Spleen (tissue), 11 donors: ENCODE results near the gene SH3BP1. TPM values are rescaled to one million over a fixed set of nuclear protein-coding genes. Genes with fewer than 3 reads are reported as not detected.
A peak's percentile ranks its signal among the peaks of the same experiment; 100 is the strongest.

Source experiments
- DNase-seq: peaks from one replicate; pipeline ENCODE4 v3.0.0-alpha.2; 2020
- H3K27ac ChIP-seq, 8 donors: fragments of 200-600 bp; sonication (generic) in 7 of 8; 1 replicate in 4 of 8; 2 replicates in 4 of 8; pipeline versions ENCODE4 v1.5.0 to v1.8.0; 2016 to 2021; ENCODE audit warnings: inconsistent platforms in 4 of 8, mild to moderate bottlenecking in 4 of 8, moderate library complexity in 1 of 8
- H3K27me3 ChIP-seq, 7 donors: fragments of 200-600 bp; sonication (generic) in 6 of 7; replicated peaks in 1 of 7; 1 replicate in 4 of 7; 2 replicates in 3 of 7; pipeline versions ENCODE4 v1.5.0 to v1.8.0; 2016 to 2021; ENCODE audit warnings: inconsistent platforms in 3 of 7, mild to moderate bottlenecking in 1 of 7
- H3K36me3 ChIP-seq, 6 donors: fragments of 200-600 bp; sonication (generic) in 5 of 6; 1 replicate in 4 of 6; 2 replicates in 2 of 6; pipeline versions ENCODE4 v1.5.0 to v1.8.0; 2016 to 2021; ENCODE audit warnings: inconsistent platforms in 2 of 6
- H3K4me1 ChIP-seq, 6 donors: fragments of 200-600 bp; sonication (generic) in 5 of 6; 1 replicate in 3 of 6; 2 replicates in 3 of 6; pipeline versions ENCODE4 v1.5.0 to v1.8.0; 2016 to 2021; ENCODE audit warnings: inconsistent platforms in 3 of 6
- H3K4me3 ChIP-seq, 8 donors: fragments of 200-600 bp; sonication (generic) in 7 of 8; 1 replicate in 4 of 8; 2 replicates in 4 of 8; pipeline versions ENCODE4 v1.5.0 to v1.8.0; 2016 to 2021; ENCODE audit warnings: inconsistent platforms in 4 of 8, mild to moderate bottlenecking in 4 of 8, moderate library complexity in 2 of 8
- H3K9me3 ChIP-seq, 8 donors: fragments of 200-600 bp; sonication (generic) in 7 of 8; 1 replicate in 4 of 8; 2 replicates in 4 of 8; pipeline versions ENCODE4 v1.5.0 to v1.8.0; 2016 to 2021; ENCODE audit warnings: inconsistent platforms in 4 of 8
- POLR2A ChIP-seq, 3 donors: fragments of 450-650 bp; IDR thresholded peaks; one replicate each; pipeline ENCODE4 v1.5.1; 2017; ENCODE audit warnings: antibody characterized with exemption in 3 of 3, mild to moderate bottlenecking in 1 of 3
- POLR2AphosphoS5 ChIP-seq, 3 donors: sonication (generic); formaldehyde crosslinking; IDR thresholded peaks; one replicate each; pipeline ENCODE4 v1.5.1; 2017; ENCODE audit warnings: antibody characterized with exemption in 3 of 3
- WGBS, 5 donors: extraction: QIAGEN DNeasy Blood & Tissue Kit in 3 of 5; methylation state at CpG; one replicate each; pipeline versions ENCODE4 v1.1.5 to v1.1.7; 2013 to 2018; 5-methylcytosine and 5-hydroxymethylcytosine counted together
- intact Hi-C: fragments of 100-400 bp; cut with DNase I; formaldehyde crosslinking; loops from one replicate; pipeline ENCODE4 v1.15.0; 2023; ENCODE audit warnings: low total_unique reads
- polyA plus RNA-seq, 3 donors: library from polyadenylated mRNA; stranded (reverse); fragments of 200-250 nt; gene quantifications; one replicate each; pipeline ENCODE4 v1.2.1, GENCODE V29; 2013
- total RNA-seq, 7 donors: library from RNA; depleted of rRNA in 3 of 7; stranded (reverse); fragments of >200 nt in 3 of 7; fragmentation: NEBNext Ultra II Directional in 4 of 7; extraction: Animal tissue kit (Norgen Biotek cat#: 25700) in 4 of 7; gene quantifications; one replicate each; pipeline versions ENCODE4 v1.1.0 to v1.2.1, GENCODE V29; 2016 to 2021
- TF ChIP-seq, protein P1 (sequence below), 11 experiments: fragments of 200-600 bp in 7 of 11; fragments of 450-650 bp in 4 of 11; sonication (generic) in 4 of 11; IDR thresholded peaks in 8 of 11; conservative IDR thresholded peaks in 3 of 11; 1 replicate in 7 of 11; 2 replicates in 4 of 11; pipeline versions ENCODE4 v1.4.0 to v1.8.0; 2016 to 2021; ENCODE audit warnings: antibody characterized with exemption in 11 of 11, inconsistent platforms in 4 of 11, mild to moderate bottlenecking in 1 of 11
- donor health status: healthy with polysubstance abuse.
- donor health status: DM: no; HTN: no; CAD: no; lungs with moderate emphysema.
- donor health status: DM: no; HTN: no; CAD: no.
- donor health status: Bipolar disorder and iron deficiency.
- donor health status: healthy.
- donor health status: DM: no; HTN: no; CAD: no.
- donor health status: DM: yes; HTN: yes; CAD: no.

Gene SH3BP1
- total and polyA plus RNA-seq, 10 donors, result 17.7 to 78.9 (median 57.2) TPM

DNA sequence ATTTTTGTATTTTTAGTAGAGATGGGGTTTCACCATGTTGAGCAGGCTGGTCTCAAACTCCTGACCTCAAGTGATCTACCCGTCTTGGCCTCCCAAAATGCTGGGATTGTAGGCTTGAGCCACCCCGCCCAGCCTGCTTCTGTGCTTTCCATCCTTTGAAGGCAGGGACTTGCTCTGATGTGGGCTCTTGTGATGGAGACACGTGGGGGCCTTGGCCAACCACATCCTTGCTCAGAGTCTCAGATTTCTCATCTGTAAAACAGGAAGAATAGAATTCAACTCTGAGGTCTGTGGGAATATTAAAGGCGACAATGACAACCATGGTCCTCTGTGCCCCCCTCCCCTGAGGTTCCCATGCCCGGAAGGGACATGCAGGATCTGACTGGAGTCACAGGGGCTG, 34.6 kb upstream of the SH3BP1 start:
- no peak overlapping the region for H3K4me3 ChIP-seq
- peak; percentile 85 for DNase-seq
- no peaks in the 10 kb centered on the region for H3K9me3 ChIP-seq
- peak overlapping the region in 2 of 8 donors; percentile 34 to 50 for H3K27ac ChIP-seq
- peaks cover 0 to 10% (median 0%) of the 10 kb centered on the region in 7 donors for H3K27me3 ChIP-seq
- peaks cover 13 to 50% (median 28%) of the 10 kb centered on the region in 6 donors for H3K4me1 ChIP-seq
- intact Hi-C loops, result no loop called here
- WGBS, 5 donors, result 21 to 35% (median 28%) methylated on average over 5 of the region's 5 CpGs
- TF ChIP-seq POLR2AphosphoS5 (IDR thresholded peaks at IDR 0.05) (no peak), POLR2A (IDR thresholded peaks at IDR 0.05) (no peak)
- TF ChIP-seq, protein P1, sequence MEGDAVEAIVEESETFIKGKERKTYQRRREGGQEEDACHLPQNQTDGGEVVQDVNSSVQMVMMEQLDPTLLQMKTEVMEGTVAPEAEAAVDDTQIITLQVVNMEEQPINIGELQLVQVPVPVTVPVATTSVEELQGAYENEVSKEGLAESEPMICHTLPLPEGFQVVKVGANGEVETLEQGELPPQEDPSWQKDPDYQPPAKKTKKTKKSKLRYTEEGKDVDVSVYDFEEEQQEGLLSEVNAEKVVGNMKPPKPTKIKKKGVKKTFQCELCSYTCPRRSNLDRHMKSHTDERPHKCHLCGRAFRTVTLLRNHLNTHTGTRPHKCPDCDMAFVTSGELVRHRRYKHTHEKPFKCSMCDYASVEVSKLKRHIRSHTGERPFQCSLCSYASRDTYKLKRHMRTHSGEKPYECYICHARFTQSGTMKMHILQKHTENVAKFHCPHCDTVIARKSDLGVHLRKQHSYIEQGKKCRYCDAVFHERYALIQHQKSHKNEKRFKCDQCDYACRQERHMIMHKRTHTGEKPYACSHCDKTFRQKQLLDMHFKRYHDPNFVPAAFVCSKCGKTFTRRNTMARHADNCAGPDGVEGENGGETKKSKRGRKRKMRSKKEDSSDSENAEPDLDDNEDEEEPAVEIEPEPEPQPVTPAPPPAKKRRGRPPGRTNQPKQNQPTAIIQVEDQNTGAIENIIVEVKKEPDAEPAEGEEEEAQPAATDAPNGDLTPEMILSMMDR (IDR thresholded peaks at IDR 0.05 in 8 of 11, conservative IDR thresholded peaks at IDR 0.05 in 3 of 11), result no peak
- no peaks in the 10 kb centered on the region for H3K36me3 ChIP-seq

- H3K27ac ChIP-seq, result peak overlapping the region; percentile 91 to 98 (median 96)
- peak overlapping the region; percentile 21 to 97 (median 90) for H3K4me3 ChIP-seq
- H3K27me3 ChIP-seq, result peaks cover 0 to 10% (median 0%) of the 10 kb centered on the region in 7 donors
- WGBS, 5 donors, result 3 to 4% (median 4%) methylated on average over 44 of the region's 44 CpGs
- intact Hi-C loops, result no loop called here
- H3K9me3 ChIP-seq, result no peaks in the 10 kb centered on the region
- peak; percentile 98 for DNase-seq
- peaks cover 27 to 73% (median 45%) of the 10 kb centered on the region in 6 donors for H3K4me1 ChIP-seq
- no peaks in the 10 kb centered on the region for H3K36me3 ChIP-seq
- peak; percentile 44 to 79 (median 73) for TF ChIP-seq POLR2AphosphoS5 (IDR thresholded peaks at IDR 0.05)
- TF ChIP-seq, protein P1 (IDR thresholded peaks at IDR 0.05 in 8 of 11, conservative IDR thresholded peaks at IDR 0.05 in 3 of 11), result peak; percentile 89 to 99 (median 97)
- TF ChIP-seq POLR2A (IDR thresholded peaks at IDR 0.05), result no peak
These were observed 32.2 kb upstream of the SH3BP1 start for GRCh38 chr22:37607010-37607934.

GRCh38 chr22:37607935-37608476, 31.5 kb upstream of the SH3BP1 start:
- H3K27me3 ChIP-seq, result peaks cover 0 to 10% (median 0%) of the 10 kb centered on the region in 7 donors
- H3K36me3 ChIP-seq, result peaks cover 0 to 4% (median 0%) of the 10 kb centered on the region in 6 donors
- no peak for DNase-seq
- H3K27ac ChIP-seq, result peak overlapping the region; percentile 91 to 98 (median 96)
- no peaks in the 10 kb centered on the region for H3K9me3 ChIP-seq
- TF ChIP-seq, protein P1 (IDR thresholded peaks at IDR 0.05 in 8 of 11, conservative IDR thresholded peaks at IDR 0.05 in 3 of 11), result no peak
- TF ChIP-seq POLR2AphosphoS5 (IDR thresholded peaks at IDR 0.05) (no peak), POLR2A (IDR thresholded peaks at IDR 0.05) (no peak)
- intact Hi-C loops, result no loop called here
- peaks cover 27 to 78% (median 47%) of the 10 kb centered on the region in 6 donors for H3K4me1 ChIP-seq
- peak overlapping the region; percentile 79 to 97 (median 93) for H3K4me3 ChIP-seq
- 2 to 3% (median 3%) methylated on average over 17 of the region's 17 CpGs for WGBS, 5 donors
